Suprapubic skin (tissue), 4 donors: ENCODE data around the gene SRPK1. TPM values are rescaled to one million over a fixed set of nuclear protein-coding genes. Genes with fewer than 3 reads are reported as not detected.
"Not testable (repeated sequence)": the region's sequence is repeated elsewhere in the genome, so short reads cannot be mapped to it uniquely, and the experiment has no call there.

Source experiments
- DNase-seq, 2 donors: peaks; one replicate each; pipeline ENCODE4 v3.0.0-alpha.2; 2019; ENCODE audit warnings: low spot score in 2 of 2
- H3K27ac ChIP-seq: fragments of 200-600 bp; sonication (generic); one replicate; pipeline ENCODE4 v1.5.1; 2019
- H3K27me3 ChIP-seq: fragments of 200-600 bp; sonication (generic); one replicate; pipeline ENCODE4 v1.5.1; 2019
- H3K36me3 ChIP-seq: fragments of 200-600 bp; sonication (generic); one replicate; pipeline ENCODE4 v1.5.1; 2019
- H3K4me1 ChIP-seq: fragments of 200-600 bp; sonication (generic); one replicate; pipeline ENCODE4 v1.5.1; 2019
- H3K4me3 ChIP-seq: fragments of 200-600 bp; sonication (generic); one replicate; pipeline ENCODE4 v1.5.1; 2019; ENCODE audit warnings: mild to moderate bottlenecking
- H3K9me3 ChIP-seq: fragments of 200-600 bp; sonication (generic); one replicate; pipeline ENCODE4 v1.5.1; 2019
- EP300 ChIP-seq: sonication (generic); formaldehyde crosslinking; IDR thresholded peaks from one replicate; pipeline ENCODE4 v1.6.1; 2017; ENCODE audit warnings: antibody characterized with exemption
- POLR2A ChIP-seq, 2 donors: fragments of 450-650 bp; IDR thresholded peaks; one replicate each; pipeline ENCODE4 v1.6.1; 2017; ENCODE audit warnings: antibody characterized with exemption in 2 of 2, mild to moderate bottlenecking in 2 of 2, moderate library complexity in 2 of 2
- POLR2AphosphoS5 ChIP-seq, 3 donors: sonication (generic); formaldehyde crosslinking; IDR thresholded peaks; one replicate each; pipeline ENCODE4 v1.6.1; 2017; ENCODE audit warnings: antibody characterized with exemption in 3 of 3
- WGBS: methylation state at CpG from one replicate; pipeline ENCODE4 v1.1.5; 2018; 5-methylcytosine and 5-hydroxymethylcytosine counted together
- total RNA-seq, 4 donors: library from RNA; depleted of rRNA; stranded (reverse); fragments of >200 nt; gene quantifications; one replicate each; pipeline ENCODE4 v1.1.0, GENCODE V29; 2016
- TF ChIP-seq, protein P1 (sequence below), 2 donors: fragments of 200-600 bp in 1 of 2; fragments of 450-650 bp in 1 of 2; sonication (generic) in 1 of 2; IDR thresholded peaks; one replicate each; pipeline ENCODE4 v1.5.1; 2016 to 2019; ENCODE audit warnings: antibody characterized with exemption in 2 of 2, mild to moderate bottlenecking in 1 of 2, moderate library complexity in 1 of 2

Gene SRPK1
- total RNA-seq, 4 donors from 2014 or later = 73.9 to 127 (median 91.2) TPM

DNA sequence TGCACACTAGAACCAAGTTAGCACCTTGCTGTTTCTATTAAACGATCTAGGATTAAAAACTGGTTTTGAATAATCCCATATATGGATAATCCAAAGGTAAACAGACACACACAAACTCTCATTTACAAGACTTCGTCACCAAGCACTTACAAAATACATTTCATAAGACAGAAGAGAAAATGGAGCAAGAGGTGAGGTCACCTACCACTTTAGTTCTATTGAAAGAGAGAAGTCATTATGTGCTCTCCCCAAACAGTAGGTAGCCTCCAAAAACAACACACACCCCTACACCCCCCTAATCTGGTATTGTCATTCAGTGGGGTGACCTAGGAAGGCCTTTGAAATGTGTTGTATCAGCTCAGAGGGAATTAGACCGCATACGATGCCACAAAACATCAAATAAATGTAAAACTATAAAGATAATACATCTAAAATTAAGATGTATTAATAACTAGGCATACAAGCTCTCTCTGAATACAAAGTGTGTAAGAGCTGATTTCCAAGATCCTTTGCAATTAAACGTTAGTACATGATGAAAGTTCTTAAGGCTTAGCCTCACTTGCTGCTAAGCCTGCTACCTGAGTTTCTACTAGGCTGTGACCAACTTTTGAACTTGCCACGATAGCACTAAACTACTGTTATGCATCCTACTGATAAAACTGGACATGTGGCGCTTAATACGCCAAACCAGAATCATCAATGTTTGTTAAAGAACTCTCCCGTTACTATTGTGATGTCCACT is 1.6 kb downstream of the SRPK1 start:
- no peak for DNase-seq
- Histone ChIP-seq H3K9me3 (no peaks in the 10 kb centered on the region), H3K4me3 (peak overlapping the region; percentile 98), H3K36me3 (peaks cover 4% of the 10 kb centered on the region), H3K4me1 (peaks cover 33% of the 10 kb centered on the region), H3K27ac (peak overlapping the region; percentile 82), H3K27me3 (no peaks in the 10 kb centered on the region)
- TF ChIP-seq POLR2AphosphoS5 (IDR thresholded peaks at IDR 0.05) = no peak
- no peak for TF ChIP-seq EP300
- no peak for TF ChIP-seq POLR2A (IDR thresholded peaks at IDR 0.05)
- WGBS = 21% methylated on average over 9 of the region's 9 CpGs

DNA sequence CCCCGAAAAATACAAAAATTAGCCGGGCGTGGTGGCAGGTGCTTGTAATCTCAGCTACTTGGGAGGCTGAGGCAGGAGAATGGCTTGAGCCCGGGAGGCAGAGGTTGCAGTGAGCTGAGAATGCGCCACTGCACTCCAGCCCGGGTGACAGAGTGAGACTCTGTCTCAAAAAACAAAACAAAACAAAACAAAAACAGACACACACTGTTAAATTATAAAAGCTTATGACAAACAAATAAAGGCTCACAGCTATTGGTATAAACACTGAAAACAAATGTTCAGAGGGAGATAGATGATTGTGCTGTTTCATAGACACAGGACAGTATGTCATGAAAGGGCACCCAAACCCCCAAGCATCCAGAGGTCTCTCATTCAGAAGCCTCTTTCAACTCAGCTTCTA is 4.0 kb downstream of the SRPK1 start:
- WGBS = 91% methylated on average over 6 of the region's 6 CpGs
- not testable (repeated sequence) for DNase-seq, H3K27me3 ChIP-seq, H3K36me3 ChIP-seq, H3K4me3 ChIP-seq, H3K9me3 ChIP-seq, H3K27ac ChIP-seq
- peaks cover 33% of the 10 kb centered on the region for H3K4me1 ChIP-seq

DNA sequence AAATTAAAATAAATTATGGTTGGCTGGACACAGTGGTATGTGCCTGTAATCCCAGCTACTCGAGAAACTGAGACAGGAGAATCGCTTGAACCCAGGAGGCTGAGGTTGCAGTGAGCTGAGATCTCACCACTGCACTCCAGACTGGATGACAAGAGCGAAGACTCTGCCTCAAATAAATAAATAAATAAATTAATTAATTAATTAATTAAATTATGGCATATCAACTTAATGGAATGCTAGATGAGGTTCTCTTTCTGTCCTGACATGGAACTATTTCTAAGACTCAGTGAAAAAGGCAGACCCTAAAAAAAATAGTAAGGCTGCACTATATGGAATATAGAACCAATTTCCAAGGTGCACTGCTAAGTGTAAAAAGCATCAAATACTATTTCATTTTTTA is 4.8 kb downstream of the SRPK1 start:
- no peaks in the 10 kb centered on the region for H3K27me3 ChIP-seq
- H3K4me3 ChIP-seq = no peak overlapping the region
- DNase-seq = no peak
- H3K4me1 ChIP-seq = peaks cover 25% of the 10 kb centered on the region
- no peaks in the 10 kb centered on the region for H3K9me3 ChIP-seq
- H3K27ac ChIP-seq = no peak overlapping the region
- H3K36me3 ChIP-seq = peaks cover 18% of the 10 kb centered on the region
- TF ChIP-seq POLR2A (IDR thresholded peaks at IDR 0.05) = no peak
- no peak for TF ChIP-seq EP300
- no peak for TF ChIP-seq POLR2AphosphoS5 (IDR thresholded peaks at IDR 0.05)
- TF ChIP-seq, protein P1, sequence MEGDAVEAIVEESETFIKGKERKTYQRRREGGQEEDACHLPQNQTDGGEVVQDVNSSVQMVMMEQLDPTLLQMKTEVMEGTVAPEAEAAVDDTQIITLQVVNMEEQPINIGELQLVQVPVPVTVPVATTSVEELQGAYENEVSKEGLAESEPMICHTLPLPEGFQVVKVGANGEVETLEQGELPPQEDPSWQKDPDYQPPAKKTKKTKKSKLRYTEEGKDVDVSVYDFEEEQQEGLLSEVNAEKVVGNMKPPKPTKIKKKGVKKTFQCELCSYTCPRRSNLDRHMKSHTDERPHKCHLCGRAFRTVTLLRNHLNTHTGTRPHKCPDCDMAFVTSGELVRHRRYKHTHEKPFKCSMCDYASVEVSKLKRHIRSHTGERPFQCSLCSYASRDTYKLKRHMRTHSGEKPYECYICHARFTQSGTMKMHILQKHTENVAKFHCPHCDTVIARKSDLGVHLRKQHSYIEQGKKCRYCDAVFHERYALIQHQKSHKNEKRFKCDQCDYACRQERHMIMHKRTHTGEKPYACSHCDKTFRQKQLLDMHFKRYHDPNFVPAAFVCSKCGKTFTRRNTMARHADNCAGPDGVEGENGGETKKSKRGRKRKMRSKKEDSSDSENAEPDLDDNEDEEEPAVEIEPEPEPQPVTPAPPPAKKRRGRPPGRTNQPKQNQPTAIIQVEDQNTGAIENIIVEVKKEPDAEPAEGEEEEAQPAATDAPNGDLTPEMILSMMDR (IDR thresholded peaks at IDR 0.05) = no peak
- 94% methylated on average over 3 of the region's 3 CpGs for WGBS

DNA sequence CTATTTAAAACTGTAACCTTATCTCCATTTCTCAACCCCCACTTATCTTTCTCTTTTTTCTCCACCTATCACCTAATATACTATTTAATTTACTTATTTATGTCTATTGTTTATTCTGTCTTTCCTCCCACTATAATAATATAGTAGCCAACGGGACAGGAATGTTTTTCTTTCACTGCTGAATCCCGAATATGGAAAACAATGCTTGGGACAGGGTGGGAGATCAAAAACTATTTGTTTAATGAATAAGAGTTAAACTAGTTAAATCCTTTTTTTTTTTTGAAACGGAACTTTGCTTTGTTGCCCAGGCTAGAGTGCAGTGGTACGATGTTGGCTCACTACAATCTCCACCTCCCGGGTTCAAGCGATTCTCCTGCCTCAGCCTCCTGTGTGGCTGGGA is 6.4 kb downstream of the SRPK1 start:
- no peak for DNase-seq
- no peak overlapping the region for H3K4me3 ChIP-seq
- H3K36me3 ChIP-seq = peaks cover 18% of the 10 kb centered on the region
- 87% methylated on average over 6 of the region's 6 CpGs for WGBS
- H3K27ac ChIP-seq = no peak overlapping the region
- H3K4me1 ChIP-seq = peaks cover 17% of the 10 kb centered on the region
- no peaks in the 10 kb centered on the region for H3K27me3 ChIP-seq
- no peak for TF ChIP-seq POLR2AphosphoS5 (IDR thresholded peaks at IDR 0.05)
- TF ChIP-seq EP300 = no peak
- TF ChIP-seq, protein P1 (IDR thresholded peaks at IDR 0.05) = no peak
- TF ChIP-seq POLR2A (IDR thresholded peaks at IDR 0.05) = no peak
- no peaks in the 10 kb centered on the region for H3K9me3 ChIP-seq

DNA sequence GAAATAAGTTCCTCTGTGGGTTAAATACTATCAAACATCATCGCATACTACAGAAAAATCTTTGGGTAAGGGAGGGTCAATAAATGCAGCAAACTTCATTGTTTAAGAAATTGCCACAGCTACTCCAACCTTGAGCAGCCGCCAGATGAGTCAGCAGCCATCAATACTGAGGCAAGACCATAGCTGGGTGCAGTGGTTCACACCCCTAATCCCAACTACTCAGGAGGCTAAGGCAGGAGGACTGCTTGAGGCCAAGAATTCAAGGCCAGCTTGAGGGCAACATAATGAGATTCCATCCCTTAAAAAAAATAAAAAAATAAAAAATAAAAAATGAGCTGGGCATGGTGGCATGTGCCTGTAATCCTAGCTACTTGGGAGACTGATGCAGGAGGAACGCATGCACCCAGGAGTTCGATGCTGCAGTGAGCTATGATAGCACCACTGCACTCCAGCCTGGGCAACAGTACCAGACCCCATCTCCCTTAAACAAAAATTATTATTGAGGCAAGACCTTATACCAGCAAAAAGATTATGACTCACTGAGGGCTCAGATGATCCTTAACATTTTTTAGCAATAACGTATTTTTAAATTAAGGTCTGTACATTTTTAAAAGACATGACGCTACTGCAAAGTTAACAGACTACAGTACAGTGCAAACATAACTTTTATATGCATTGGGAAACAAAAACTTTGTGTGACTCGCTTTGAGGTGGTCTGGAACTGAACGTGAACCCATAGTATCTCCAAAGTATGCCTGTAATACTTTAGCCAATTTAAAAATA is 8.8 kb downstream of the SRPK1 start:
- Histone ChIP-seq H3K27ac (no peak overlapping the region), H3K9me3 (no peaks in the 10 kb centered on the region), H3K36me3 (peaks cover 18% of the 10 kb centered on the region), H3K27me3 (no peaks in the 10 kb centered on the region), H3K4me3 (no peak overlapping the region), H3K4me1 (no peaks in the 10 kb centered on the region)
- no peak for DNase-seq
- WGBS = 95% methylated on average over 8 of the region's 8 CpGs
- TF ChIP-seq EP300 = no peak
- TF ChIP-seq, protein P1 (IDR thresholded peaks at IDR 0.05) = no peak
- TF ChIP-seq POLR2AphosphoS5 (IDR thresholded peaks at IDR 0.05) = no peak
- no peak for TF ChIP-seq POLR2A (IDR thresholded peaks at IDR 0.05)

DNA sequence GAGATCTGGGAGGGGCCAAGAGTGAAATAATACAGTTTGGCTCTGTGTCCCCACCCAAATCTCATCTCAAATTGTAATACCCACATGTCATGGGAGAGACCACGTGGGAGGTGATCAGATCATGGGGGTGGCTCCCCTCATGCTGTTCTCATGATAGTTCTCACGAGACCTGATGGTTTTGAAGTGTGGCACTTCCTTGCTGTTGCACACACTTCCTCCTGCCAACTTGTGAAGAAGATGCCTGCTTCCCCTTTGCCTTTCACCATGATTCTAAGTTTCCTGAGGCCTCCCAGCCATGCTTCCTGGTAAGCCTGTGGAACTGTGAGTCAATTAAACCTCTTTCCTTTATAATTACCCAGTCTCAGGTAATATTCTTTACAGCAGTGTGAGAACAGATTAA is 11.3 kb downstream of the SRPK1 start:
- not testable (repeated sequence) for H3K27me3 ChIP-seq

DNA sequence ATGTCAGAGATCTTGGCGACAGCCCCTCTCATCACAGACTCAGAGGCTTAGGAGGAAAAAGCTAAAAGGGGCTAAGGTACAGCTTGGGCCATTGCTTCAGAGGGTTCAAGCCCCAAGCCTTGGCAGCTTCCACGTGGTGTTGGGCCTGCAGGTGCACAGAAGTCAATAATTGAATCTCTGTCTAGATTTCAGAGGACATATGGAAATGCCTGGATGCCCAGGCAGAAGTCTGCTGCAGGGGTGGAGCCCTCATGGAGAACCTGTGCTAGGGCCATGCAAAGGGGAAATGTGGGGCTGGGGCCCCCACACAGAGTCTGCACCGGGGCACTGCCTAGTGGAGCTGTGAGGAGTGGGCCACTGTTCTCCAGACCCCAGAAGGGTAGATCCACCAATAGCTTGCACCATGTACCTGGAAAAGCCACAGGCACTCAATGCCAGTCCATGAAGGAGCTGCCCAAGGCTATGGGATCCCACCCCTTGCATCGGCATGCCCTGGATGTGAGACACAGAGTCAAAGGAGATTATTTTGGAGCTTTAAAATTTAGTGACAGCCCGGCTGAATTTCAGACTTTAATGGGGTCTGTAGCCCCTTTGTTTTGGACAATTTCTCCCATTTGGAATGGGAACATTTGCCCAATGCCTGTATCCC is 12.0 kb downstream of the SRPK1 start:
- peaks cover 14% of the 10 kb centered on the region for H3K36me3 ChIP-seq
- H3K27me3 ChIP-seq, DNase-seq, H3K4me1 ChIP-seq, H3K9me3 ChIP-seq, H3K4me3 ChIP-seq, H3K27ac ChIP-seq: not testable (repeated sequence)
- 99% methylated on average over 5 of the region's 5 CpGs for WGBS

More for the DNA sequence above, 11.3 kb downstream of the SRPK1 start:
- not testable (repeated sequence) for H3K9me3 ChIP-seq, DNase-seq, H3K4me1 ChIP-seq, H3K4me3 ChIP-seq, H3K27ac ChIP-seq
- peaks cover 14% of the 10 kb centered on the region for H3K36me3 ChIP-seq
- WGBS = 78% methylated on average over 2 of the region's 2 CpGs
